Hepatocyte (in vitro differentiated cells): Measurements from ENCODE around the gene UCK2.

Experiments
- CTCF ChIP-seq: fragments of 200-600 bp; sonication (generic); IDR thresholded peaks from 2 replicates; pipeline ENCODE4 v1.5.1; 2016; ENCODE audit warnings: antibody characterized with exemption, mild to moderate bottlenecking; ENCODE audit not compliant: poor library complexity
- EZH2 ChIP-seq: fragments of 200-600 bp; sonication (generic); IDR thresholded peaks from 2 replicates; pipeline ENCODE4 v1.6.1; 2016; ENCODE audit warnings: antibody characterized with exemption, mild to moderate bottlenecking, borderline replicate concordance
- EZH2phosphoT487 ChIP-seq: fragments of 200-600 bp; sonication (generic); IDR thresholded peaks from one replicate; pipeline ENCODE4 v1.6.1; 2018; ENCODE audit warnings: antibody characterized with exemption, mild to moderate bottlenecking, low read depth, moderate library complexity; ENCODE audit not compliant: unreplicated experiment, severe bottlenecking

- TF ChIP-seq EZH2 (no peak), CTCF (no peak), EZH2phosphoT487 (no peak)
Observed at GRCh38 chr1:165842023-165842670, 14.7 kb downstream of the UCK2 start.
